Stimulated activated CD8-positive, alpha-beta memory T cell treated with anti-CD3 and anti-CD28 coated beads, Interleukin-15, amount 100 ng/mL, for 24 hours (primary cell): ENCODE measurements around the gene ASCC1.
"Not testable (repeated sequence)": the region's sequence is repeated elsewhere in the genome, so short reads cannot be mapped to it uniquely, and the experiment has no call there.

Experiments used
- DNase-seq: peaks from one replicate; pipeline ENCODE4 v3.0.0-alpha.2; 2020; ENCODE audit warnings: low read depth

The ASCC1 gene

GRCh38 chr10:72124989-72125388, 91.1 kb downstream of the ASCC1 start:
- DNase-seq: no peak

- DNase-seq: no peak
Observed at GRCh38 chr10:72124381-72124780, 91.7 kb downstream of the ASCC1 start.

GRCh38 chr10:72123616-72124015, 92.5 kb downstream of the ASCC1 start:
- DNase-seq: no peak

- no peak for DNase-seq
Observed at GRCh38 chr10:72122221-72122620, 93.9 kb downstream of the ASCC1 start.

- no peak for DNase-seq
Observed at GRCh38 chr10:72121389-72121788, 94.7 kb downstream of the ASCC1 start.

GRCh38 chr10:72116372-72116771, 99.7 kb downstream of the ASCC1 start:
- no peak for DNase-seq

- no peak for DNase-seq
Observed at GRCh38 chr10:72114706-72115450, 101.2 kb downstream of the ASCC1 start.

GRCh38 chr10:72110673-72111401, 105.2 kb downstream of the ASCC1 start:
- no peak for DNase-seq

- DNase-seq: no peak
Observed at GRCh38 chr10:72109636-72110157, 106.4 kb downstream of the ASCC1 start.

GRCh38 chr10:72108830-72109635, 107.0 kb downstream of the ASCC1 start:
- no peak for DNase-seq

GRCh38 chr10:72108004-72108370, 108.1 kb downstream of the ASCC1 start:
- DNase-seq: not testable (repeated sequence)

GRCh38 chr10:72107325-72108003, 108.6 kb downstream of the ASCC1 start:
- DNase-seq: no peak

- DNase-seq: no peak
Observed at GRCh38 chr10:72106896-72107295, 109.2 kb downstream of the ASCC1 start.

GRCh38 chr10:72106154-72106849, 109.8 kb downstream of the ASCC1 start:
- no peak for DNase-seq

- no peak for DNase-seq
Observed at GRCh38 chr10:72105710-72106109, 110.4 kb downstream of the ASCC1 start.

- DNase-seq: no peak
Observed at GRCh38 chr10:72105098-72105475, 111.0 kb downstream of the ASCC1 start.

- no peak for DNase-seq
Observed at GRCh38 chr10:72104472-72105097, 111.5 kb downstream of the ASCC1 start.

GRCh38 chr10:72099600-72099921, 116.5 kb downstream of the ASCC1 start:
- DNase-seq: no peak

GRCh38 chr10:72098836-72099599, 117.1 kb downstream of the ASCC1 start:
- no peak for DNase-seq

- no peak for DNase-seq
Observed at GRCh38 chr10:72098301-72098835, 117.7 kb downstream of the ASCC1 start.
